GM21576 (cell line): ENCODE measurements around the gene CNP.

ENCODE experiments used
- ATAC-seq: cut with Tn5 transposase; IDR thresholded peaks from one replicate; pipeline ENCODE4 v1.9.1; 2021; ENCODE audit warnings: mild to moderate bottlenecking, moderate library complexity; ENCODE audit not compliant: unreplicated experiment

CNP gene

GRCh38 chr17:42026857-42027589 lies 60.4 kb downstream of the CNP start:
- no peak for ATAC-seq
